IMR-90 (cell line): Measurements from ENCODE around the gene ASXL2. TPM values are rescaled to one million over a fixed set of nuclear protein-coding genes. Genes with fewer than 3 reads are reported as not detected.
A peak's percentile ranks its signal among the peaks of the same experiment; 100 is the strongest.

Source experiments
- ATAC-seq: fragments of 200-7000 bp; cut with Tn5 transposase; 2 replicates; pipeline ENCODE4 v1.9.1; 2020; ENCODE audit warnings: low read depth, mild to moderate bottlenecking, moderate library complexity
- BruUV-seq: library from RNA; stranded (reverse); fragments of 400-500 nt; replicated peaks from 2 replicates; lab custom pipeline; 2021; lab: Mats Ljungman, UMichigan
- CTCF ChIA-PET: fragments of 300-600 bp; formaldehyde crosslinking; extraction: SDS; loops from one replicate; lab custom pipeline; 2021; ENCODE audit warnings: antibody characterized with exemption; lab: Yijun Ruan, JAX
- POLR2A ChIA-PET: fragments of 300-600 bp; sonication (Branson Sonifier 250); formaldehyde crosslinking; loops from one replicate; lab custom pipeline; 2022; ENCODE audit warnings: antibody characterized with exemption; ENCODE audit not compliant: unreplicated experiment; lab: Charles Lee
- DNase-seq: peaks from one replicate; pipeline ENCODE4 v3.0.0; 2013
- H2AFZ ChIP-seq: replicated peaks from 2 replicates; pipeline ENCODE3; 2013; ENCODE audit warnings: low read length, mild to moderate bottlenecking; ENCODE audit not compliant: poor library complexity
- H2AK5ac ChIP-seq: 2 replicates; pipeline ENCODE4 v1.6.1; 2013; ENCODE audit warnings: low read depth, low read length, inconsistent platforms
- H2AK9ac ChIP-seq: replicated peaks from 2 replicates; pipeline ENCODE3; 2013; ENCODE audit warnings: mild to moderate bottlenecking, low read depth, low read length, moderate library complexity; ENCODE audit not compliant: poor library complexity
- H2BK120ac ChIP-seq: 2 replicates; pipeline ENCODE4 v1.6.1; 2013; ENCODE audit warnings: low read depth, low read length, inconsistent platforms
- H2BK15ac ChIP-seq: 3 replicates; pipeline ENCODE4 v1.6.1; 2013; ENCODE audit warnings: low read depth, low read length, inconsistent platforms
- H2BK20ac ChIP-seq: 2 replicates; pipeline ENCODE4 v1.6.1; 2013; ENCODE audit warnings: low read depth, mild to moderate bottlenecking, inconsistent platforms, low read length, moderate library complexity
- H2BK5ac ChIP-seq: 2 replicates; pipeline ENCODE4 v1.6.1; 2013; ENCODE audit warnings: mild to moderate bottlenecking, low read depth, low read length, inconsistent platforms; ENCODE audit not compliant: poor library complexity, severe bottlenecking
- H3K14ac ChIP-seq: replicated peaks from 2 replicates; pipeline ENCODE4 v1.6.1; 2013; ENCODE audit warnings: low read depth, low read length, inconsistent platforms
- H3K18ac ChIP-seq: 2 replicates; pipeline ENCODE4 v1.6.1; 2013; ENCODE audit warnings: low read depth, low read length, control low read depth
- H3K23ac ChIP-seq: 2 replicates; pipeline ENCODE4 v1.6.1; 2013; ENCODE audit warnings: low read depth, low read length, inconsistent platforms
- H3K27ac ChIP-seq: 2 replicates; pipeline ENCODE4 v1.5.1; 2013; ENCODE audit warnings: mild to moderate bottlenecking, control low read depth, low read length; ENCODE audit not compliant: insufficient read depth
- H3K27me3 ChIP-seq: 2 replicates; pipeline ENCODE4 v1.6.1; 2013; ENCODE audit warnings: low read length; ENCODE audit not compliant: control insufficient read depth, insufficient read depth
- H3K36me3 ChIP-seq: 2 replicates; pipeline ENCODE4 v1.6.1; 2013; ENCODE audit warnings: low read length, mixed read lengths; ENCODE audit not compliant: control insufficient read depth, insufficient read depth
- H3K4ac ChIP-seq: 2 replicates; pipeline ENCODE4 v1.6.1; 2013; ENCODE audit warnings: low read depth, low read length, inconsistent platforms
- H3K4me1 ChIP-seq: 2 replicates; pipeline ENCODE4 v1.6.1; 2013; ENCODE audit warnings: low read length, mixed read lengths; ENCODE audit not compliant: control insufficient read depth, insufficient read depth
- H3K4me2 ChIP-seq: 2 replicates; pipeline ENCODE4 v1.6.1; 2013; ENCODE audit warnings: low read depth, mild to moderate bottlenecking, control low read depth, low read length, moderate library complexity
- H3K4me3 ChIP-seq: 2 replicates; pipeline ENCODE4 v1.5.1; 2013; ENCODE audit warnings: low read depth, mild to moderate bottlenecking, control low read depth, low read length, moderate library complexity; ENCODE audit not compliant: insufficient read depth
- H3K56ac ChIP-seq: 2 replicates; pipeline ENCODE4 v1.6.1; 2013; ENCODE audit warnings: low read length, inconsistent platforms; ENCODE audit not compliant: insufficient read depth; ENCODE audit errors: extremely low read depth
- H3K79me1 ChIP-seq, 2 experiments: 2 replicates each; pipeline ENCODE4 v1.6.1; 2013; ENCODE audit warnings: low read length in 2 of 2, inconsistent platforms in 1 of 2, low read depth in 1 of 2
- H3K9ac ChIP-seq: 2 replicates; pipeline ENCODE4 v1.6.1; 2013; ENCODE audit warnings: low read depth, low read length, control low read depth
- H3K9me1 ChIP-seq: 2 replicates; pipeline ENCODE4 v1.6.1; 2013; ENCODE audit warnings: low read length, inconsistent platforms; ENCODE audit not compliant: insufficient read depth
- H3K9me3 ChIP-seq: 2 replicates; pipeline ENCODE4 v1.6.1; 2013; ENCODE audit warnings: low read length; ENCODE audit not compliant: control insufficient read depth, insufficient read depth
- H4K20me1 ChIP-seq: 2 replicates; pipeline ENCODE4 v1.6.1; 2013; ENCODE audit warnings: low read length, inconsistent platforms; ENCODE audit not compliant: insufficient read depth
- H4K5ac ChIP-seq: 2 replicates; pipeline ENCODE4 v1.6.1; 2013; ENCODE audit warnings: mild to moderate bottlenecking, low read depth, low read length, control low read depth
- H4K8ac ChIP-seq, 2 experiments: 2 replicates each; pipeline ENCODE4 v1.6.1; 2013; ENCODE audit warnings: low read depth in 2 of 2, low read length in 2 of 2, control low read depth in 1 of 2, inconsistent platforms in 1 of 2
- H4K91ac ChIP-seq: 2 replicates; pipeline ENCODE4 v1.6.1; 2013; ENCODE audit warnings: low read depth, low read length, inconsistent platforms; ENCODE audit not compliant: insufficient read depth
- CTCF ChIP-seq: conservative IDR thresholded peaks from 2 replicates; pipeline ENCODE4 v1.5.1; 2012; ENCODE audit warnings: mild to moderate bottlenecking, low read depth, low read length, improper control_type of control experiment
- MAFK ChIP-seq: IDR thresholded peaks from 2 replicates; pipeline ENCODE4 v1.6.1; 2012; ENCODE audit warnings: low read depth, low read length, improper control_type of control experiment
- MAZ ChIP-seq: IDR thresholded peaks from 2 replicates; pipeline ENCODE4 v1.6.1; 2012; ENCODE audit warnings: low read depth, mild to moderate bottlenecking, low read length, improper control_type of control experiment, moderate library complexity, borderline replicate concordance
- RAD21 ChIP-seq: IDR thresholded peaks from 2 replicates; pipeline ENCODE4 v1.6.1; 2012; ENCODE audit warnings: low read length, improper control_type of control experiment
- RFX5 ChIP-seq: IDR thresholded peaks from 2 replicates; pipeline ENCODE4 v1.8.0; 2012; ENCODE audit warnings: low read depth, mild to moderate bottlenecking, low read length, moderate library complexity
- WGBS, 2 experiments: methylation state at CpG; one replicate each; pipeline versions ENCODE4 v1.1.5 to v1.1.7; 2013; ENCODE audit warnings: missing lambda C conversion rate in 2 of 2; ENCODE audit not compliant: insufficient read length in 1 of 2; ENCODE audit errors: extremely low coverage in 2 of 2; 5-methylcytosine and 5-hydroxymethylcytosine counted together
- dilution Hi-C: fragments of 300-500 bp; cut with HindIII; formaldehyde crosslinking; loops from one replicate; pipeline ENCODE4 v1.14.3; 2018; ENCODE audit warnings: low sequenced_read_pairs; ENCODE audit not compliant: unreplicated experiment
- in situ Hi-C: fragments of 300-500 bp; cut with MboI; formaldehyde crosslinking; loops from 3 replicates; pipeline ENCODE4 v1.14.3; 2019; ENCODE audit warnings: low sequenced_read_pairs, inconsistent platforms, mixed read lengths
- intact Hi-C: fragments of 100-400 bp; cut with micrococcal nuclease; formaldehyde crosslinking; loops from 2 replicates; pipeline ENCODE4 v1.10.0; 2022
- polyA plus RNA-seq, 3 experiments: library from polyadenylated mRNA; depleted of rRNA; stranded (reverse); fragments of >200 nt; gene quantifications; 2 replicates each; pipeline ENCODE4 v1.2.3, GENCODE V29; 2012; ENCODE audit warnings: low replicate concordance in 1 of 3
- total RNA-seq: library from RNA; depleted of rRNA; stranded (reverse); fragments of >200 nt; gene quantifications from 2 replicates; pipeline ENCODE4 v1.2.3, GENCODE V29; 2012

The ASXL2 gene
- total and polyA plus RNA-seq, 2 of the 4 experiments (the other 2 are of a cell fraction) = 5.3 to 8.1 TPM

DNA sequence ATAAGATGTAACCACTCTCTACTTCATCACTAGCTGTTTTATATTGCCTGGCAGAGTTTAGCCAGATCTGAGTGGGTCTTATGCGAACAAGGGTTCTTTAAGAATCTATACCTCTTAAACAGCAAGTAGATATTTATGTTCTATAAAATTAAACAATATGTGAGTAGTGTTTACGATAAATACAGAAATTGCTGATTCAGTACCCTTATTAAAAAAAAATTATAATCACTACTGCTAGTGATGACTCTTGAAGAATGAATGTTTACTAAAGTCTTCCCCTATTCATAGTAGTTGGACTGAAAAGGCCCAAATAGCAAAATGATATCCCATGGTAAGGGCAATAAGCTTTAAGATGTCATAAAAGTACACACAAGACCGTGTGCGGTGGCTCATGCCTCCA, 106.2 kb downstream of the ASXL2 start:
- ChIA-PET POLR2A (no interaction called here), CTCF (interaction anchor here (0.5 to 1.3 kb wide), 2 partner anchors 9 to 13 kb away, joined by 3 to 5 read pairs; no protein-coding TSS in a partner anchor)
- H2AK9ac ChIP-seq = no peak overlapping the region
- no peak overlapping the region for H3K27ac ChIP-seq
- no peak overlapping the region for H3K4me2 ChIP-seq
- 0 out of 4 replicates have a peak, but pooled peaks cover 1 to 6% of the 10 kb centered on the region in 2 experiments for H3K79me1 ChIP-seq
- no peak overlapping the region for H2AK5ac ChIP-seq
- no peak overlapping the region for H2BK5ac ChIP-seq
- no peaks in the 10 kb centered on the region for H3K4me1 ChIP-seq
- H3K18ac ChIP-seq = no peak overlapping the region
- no peak overlapping the region for H4K91ac ChIP-seq
- no peak overlapping the region for H3K4ac ChIP-seq
- H3K27me3 ChIP-seq = no peaks in the 10 kb centered on the region
- no CpG with 5 or more reads among the region's 4 CpGs for WGBS, 2 experiments
- H3K14ac ChIP-seq = no peak overlapping the region
- intact Hi-C loops = no loop called here
- H2AFZ ChIP-seq = no peak overlapping the region
- no peak overlapping the region for H4K8ac ChIP-seq
- no peaks in the 10 kb centered on the region for H3K9me1 ChIP-seq
- no peak overlapping the region for H3K9ac ChIP-seq
- in situ Hi-C loops = no loop called here
- peaks cover 3% of the 10 kb centered on the region; the same call in 1 of the 2 replicates for H4K20me1 ChIP-seq
- TF ChIP-seq RFX5 (no peak), RAD21 (no peak), MAZ (no peak), CTCF (no peak), MAFK (peak; percentile 21; the same call in 1 of the 2 replicates)
- H3K56ac ChIP-seq = no peak overlapping the region
- ATAC-seq = no peak
- DNase-seq = no peak
- H4K5ac ChIP-seq = no peak overlapping the region
- dilution Hi-C loops = no loop called here
- no peak overlapping the region for H3K23ac ChIP-seq
- H3K36me3 ChIP-seq = peaks cover 13% of the 10 kb centered on the region
- H2BK120ac ChIP-seq = no peak overlapping the region
- BruUV-seq = no TSS peak
- no peak overlapping the region for H2BK15ac ChIP-seq
- H3K4me3 ChIP-seq = no peak overlapping the region
- no peak overlapping the region for H2BK20ac ChIP-seq
- H3K9me3 ChIP-seq = no peaks in the 10 kb centered on the region
